BE2C (cell line): Measurements from ENCODE around the gene UBE2O.

ENCODE experiments used
- DNase-seq: peaks from one replicate; pipeline ENCODE4 v3.0.0-alpha.2; 2020
- H3K27me3 ChIP-seq: fragments of 250-450 bp; sonication (Bioruptor Pico); 2 replicates; pipeline ENCODE4 v1.5.1; 2020; ENCODE audit warnings: mild to moderate bottlenecking
- H3K36me3 ChIP-seq: fragments of 250-450 bp; sonication (Bioruptor Pico); 2 replicates; pipeline ENCODE4 v1.5.1; 2020; ENCODE audit warnings: mild to moderate bottlenecking
- H3K4me1 ChIP-seq: fragments of 250-450 bp; sonication (Bioruptor Pico); 2 replicates; pipeline ENCODE4 v1.5.1; 2020
- H3K4me3 ChIP-seq: 2 replicates; pipeline ENCODE4 v1.5.1; 2011; ENCODE audit warnings: low read depth, low read length
- H3K9me3 ChIP-seq: fragments of 250-450 bp; sonication (Bioruptor Pico); 2 replicates; pipeline ENCODE4 v1.5.1; 2020
- TF ChIP-seq, protein P1 (sequence below): IDR thresholded peaks from 2 replicates; pipeline ENCODE4 v1.5.1; 2012; ENCODE audit warnings: mild to moderate bottlenecking, low read depth, low read length

Gene UBE2O

DNA sequence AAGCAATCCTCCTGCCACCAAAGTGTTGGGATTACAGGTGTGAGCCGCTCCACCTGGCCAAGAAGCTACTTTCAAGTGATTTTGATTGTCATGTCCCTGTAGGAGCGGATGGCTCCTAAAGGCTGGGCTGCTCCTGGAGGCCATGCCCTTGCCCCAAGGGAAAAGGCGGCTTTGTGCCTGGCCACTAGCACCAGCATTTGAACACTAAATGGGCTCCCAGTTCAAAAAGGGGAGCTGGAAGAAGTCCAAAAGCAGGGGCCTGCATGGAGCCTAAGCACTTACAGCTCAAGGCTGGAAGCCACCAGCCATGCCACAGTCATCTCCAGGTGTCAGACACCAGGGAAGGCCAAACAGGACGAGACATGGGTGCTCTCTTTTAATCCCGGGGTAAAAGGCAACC is 41.7 kb downstream of the UBE2O start:
- TF ChIP-seq, protein P1, sequence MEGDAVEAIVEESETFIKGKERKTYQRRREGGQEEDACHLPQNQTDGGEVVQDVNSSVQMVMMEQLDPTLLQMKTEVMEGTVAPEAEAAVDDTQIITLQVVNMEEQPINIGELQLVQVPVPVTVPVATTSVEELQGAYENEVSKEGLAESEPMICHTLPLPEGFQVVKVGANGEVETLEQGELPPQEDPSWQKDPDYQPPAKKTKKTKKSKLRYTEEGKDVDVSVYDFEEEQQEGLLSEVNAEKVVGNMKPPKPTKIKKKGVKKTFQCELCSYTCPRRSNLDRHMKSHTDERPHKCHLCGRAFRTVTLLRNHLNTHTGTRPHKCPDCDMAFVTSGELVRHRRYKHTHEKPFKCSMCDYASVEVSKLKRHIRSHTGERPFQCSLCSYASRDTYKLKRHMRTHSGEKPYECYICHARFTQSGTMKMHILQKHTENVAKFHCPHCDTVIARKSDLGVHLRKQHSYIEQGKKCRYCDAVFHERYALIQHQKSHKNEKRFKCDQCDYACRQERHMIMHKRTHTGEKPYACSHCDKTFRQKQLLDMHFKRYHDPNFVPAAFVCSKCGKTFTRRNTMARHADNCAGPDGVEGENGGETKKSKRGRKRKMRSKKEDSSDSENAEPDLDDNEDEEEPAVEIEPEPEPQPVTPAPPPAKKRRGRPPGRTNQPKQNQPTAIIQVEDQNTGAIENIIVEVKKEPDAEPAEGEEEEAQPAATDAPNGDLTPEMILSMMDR, result no peak
- Histone ChIP-seq H3K4me1 (peaks cover 40% of the 10 kb centered on the region), H3K4me3 (no peak overlapping the region), H3K36me3 (peaks cover 6% of the 10 kb centered on the region), H3K9me3 (no peaks in the 10 kb centered on the region), H3K27me3 (no peaks in the 10 kb centered on the region)
- no peak for DNase-seq

- no peak for DNase-seq
- no peaks in the 10 kb centered on the region for H3K27me3 ChIP-seq
- no peaks in the 10 kb centered on the region for H3K9me3 ChIP-seq
- peaks cover 9% of the 10 kb centered on the region for H3K36me3 ChIP-seq
- TF ChIP-seq, protein P1, result no peak
- H3K4me3 ChIP-seq, result no peak overlapping the region
- peaks cover 44% of the 10 kb centered on the region for H3K4me1 ChIP-seq
These were observed 42.5 kb downstream of the UBE2O start for GRCh38 chr17:76410328-76410965.

- Histone ChIP-seq H3K4me3 (no peak overlapping the region), H3K27me3 (no peaks in the 10 kb centered on the region), H3K4me1 (peaks cover 33% of the 10 kb centered on the region), H3K9me3 (no peaks in the 10 kb centered on the region), H3K36me3 (peaks cover 29% of the 10 kb centered on the region)
- TF ChIP-seq, protein P1, result peak; percentile 96
- DNase-seq, result peak; percentile 75
These were observed 44.7 kb downstream of the UBE2O start for GRCh38 chr17:76408037-76408849.

DNA sequence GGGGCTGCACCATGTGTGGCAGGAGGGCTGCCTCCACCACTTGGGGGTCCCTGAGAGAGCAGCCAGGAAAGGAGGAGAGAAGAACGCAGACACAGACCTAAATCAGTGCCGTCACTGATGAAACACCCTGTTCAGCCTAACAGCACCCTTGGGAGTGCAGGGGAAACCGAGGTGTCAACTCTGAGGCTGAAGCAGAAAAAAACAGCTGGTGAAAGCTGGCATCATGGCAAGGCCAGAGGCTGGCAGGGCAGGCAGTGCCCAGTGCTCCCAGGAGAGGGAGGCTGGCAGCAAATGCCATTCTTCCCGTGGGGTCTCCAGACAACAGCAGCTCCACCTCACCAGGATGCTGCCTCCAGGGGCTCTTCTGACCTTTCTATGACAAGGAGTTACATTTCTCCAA is 45.4 kb downstream of the UBE2O start:
- Histone ChIP-seq H3K27me3 (no peaks in the 10 kb centered on the region), H3K4me1 (peaks cover 33% of the 10 kb centered on the region), H3K36me3 (peaks cover 33% of the 10 kb centered on the region), H3K4me3 (no peak overlapping the region), H3K9me3 (no peaks in the 10 kb centered on the region)
- no peak for DNase-seq
- TF ChIP-seq, protein P1, result no peak

DNA sequence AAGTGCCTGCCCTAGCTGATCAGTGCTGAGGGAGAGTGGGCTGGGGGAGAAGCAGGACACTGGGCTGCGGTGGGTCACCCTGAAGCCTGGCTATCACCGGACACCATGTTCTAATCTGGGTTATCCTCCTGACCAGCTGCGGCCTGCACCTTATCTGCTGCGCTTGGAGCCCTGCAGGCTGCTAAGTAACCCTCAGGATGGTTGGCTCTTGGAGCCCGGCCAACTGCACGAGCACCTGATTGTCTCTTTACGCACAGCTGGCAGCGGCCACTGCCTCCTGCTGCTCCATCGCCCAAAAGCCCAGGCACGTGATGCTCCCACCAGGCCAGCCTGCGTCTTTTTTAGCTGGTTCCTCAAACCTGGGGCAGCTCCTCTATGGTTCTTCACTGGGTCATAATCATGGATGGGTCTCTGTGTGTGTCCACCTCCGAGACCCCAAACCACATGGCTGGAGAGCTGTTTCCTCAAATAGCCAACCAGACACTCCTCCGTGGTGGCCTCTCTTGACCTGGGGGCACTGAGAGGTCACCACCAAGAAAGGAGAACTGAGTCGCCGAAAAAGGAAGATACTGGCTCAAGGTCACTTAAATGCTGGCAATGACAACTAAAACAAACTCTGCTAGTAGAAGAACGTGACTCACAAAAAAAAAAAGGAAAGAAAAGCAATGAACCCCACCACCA is 46.8 kb downstream of the UBE2O start:
- Histone ChIP-seq H3K4me1 (peaks cover 23% of the 10 kb centered on the region), H3K27me3 (no peaks in the 10 kb centered on the region), H3K9me3 (no peaks in the 10 kb centered on the region), H3K4me3 (no peak overlapping the region), H3K36me3 (peaks cover 43% of the 10 kb centered on the region)
- peak; percentile 93 for DNase-seq
- TF ChIP-seq, protein P1, result no peak; the same call in 1 of the 2 replicates
